SK-N-SH (cell line): ENCODE results near the gene GRIP1. TPM values are rescaled to one million over a fixed set of nuclear protein-coding genes. Genes with fewer than 3 reads are reported as not detected.

ENCODE experiments used
- CTCF ChIA-PET: fragments of 300-600, 350-600 bp; formaldehyde crosslinking; extraction: SDS; loops from one replicate; lab custom pipeline; 2021; lab: Yijun Ruan, JAX
- POLR2A ChIA-PET: fragments of 350-600 bp; sonication (Branson Sonifier 250); formaldehyde crosslinking; extraction: SDS; loops from one replicate; lab custom pipeline; 2020; ENCODE audit warnings: antibody characterized with exemption, inconsistent platforms; lab: Yijun Ruan, JAX
- DNase-seq: peaks from one replicate; pipeline ENCODE4 v3.0.0; 2012
- H2AFZ ChIP-seq: fragments of 200-600 bp; sonication (generic); 2 replicates; pipeline ENCODE4 v1.8.1; 2016; ENCODE audit warnings: antibody characterized with exemption, mild to moderate bottlenecking, low read depth
- H3F3A ChIP-seq: fragments of 200-600 bp; sonication (generic); replicated peaks from 2 replicates; pipeline ENCODE3; 2016; ENCODE audit warnings: antibody characterized with exemption, mild to moderate bottlenecking; ENCODE audit not compliant: insufficient read depth
- H3K27ac ChIP-seq, 2 experiments: fragments of 200-500 bp in 1 of 2; fragments of 200-600 bp in 1 of 2; sonication (Bioruptor generic) in 1 of 2; sonication (generic), shearing (Covaris generic) in 1 of 2; 2 replicates each; pipeline versions ENCODE4 v1.5.1 to v1.6.1; 2014 to 2016; ENCODE audit warnings: low read depth in 2 of 2, inconsistent platforms in 1 of 2, low read length in 1 of 2, mild to moderate bottlenecking in 1 of 2, mixed read lengths in 1 of 2
- H3K27me3 ChIP-seq: fragments of 200-600 bp; sonication (generic), shearing (Covaris generic); 2 replicates; pipeline ENCODE4 v1.6.1; 2016; ENCODE audit warnings: mixed run types; ENCODE audit not compliant: insufficient read depth
- H3K36me3 ChIP-seq, 2 experiments: fragments of 200-500 bp in 1 of 2; fragments of 200-600 bp in 1 of 2; sonication (Bioruptor generic) in 1 of 2; sonication (generic) in 1 of 2; replicated peaks in 1 of 2; 2 replicates each; pipeline versions ENCODE3 to v1.5.1; 2014 to 2016; ENCODE audit warnings: low read length in 1 of 2, mild to moderate bottlenecking in 1 of 2; ENCODE audit not compliant: insufficient read depth in 2 of 2, control insufficient read depth in 1 of 2
- H3K4me1 ChIP-seq, 2 experiments: fragments of 200-500 bp in 1 of 2; fragments of 200-600 bp in 1 of 2; sonication (Bioruptor generic) in 1 of 2; sonication (generic), shearing (Covaris generic) in 1 of 2; 2 replicates each; pipeline versions ENCODE4 v1.5.1 to v1.6.1; 2014 to 2016; ENCODE audit warnings: low read depth in 1 of 2, low read length in 1 of 2, mixed run types in 1 of 2; ENCODE audit not compliant: insufficient read depth in 2 of 2, control insufficient read depth in 1 of 2
- H3K4me2 ChIP-seq: fragments of 200-600 bp; sonication (generic), shearing (Covaris generic); 2 replicates; pipeline ENCODE4 v1.6.1; 2017; ENCODE audit warnings: mixed run types
- H3K4me3 ChIP-seq, 2 experiments: fragments of 200-500 bp in 1 of 2; fragments of 200-600 bp in 1 of 2; sonication (Bioruptor generic) in 1 of 2; sonication (generic), shearing (Covaris generic) in 1 of 2; 2 replicates each; pipeline versions ENCODE4 v1.5.1 to v1.8.1; 2014 to 2016; ENCODE audit warnings: low read depth in 2 of 2, inconsistent platforms in 1 of 2, low read length in 1 of 2, mild to moderate bottlenecking in 1 of 2, mixed read lengths in 1 of 2, moderate library complexity in 1 of 2
- H3K79me2 ChIP-seq: fragments of 200-600 bp; sonication (generic); 2 replicates; pipeline ENCODE4 v1.8.1; 2017; ENCODE audit warnings: mild to moderate bottlenecking; ENCODE audit not compliant: insufficient read depth
- H3K9ac ChIP-seq: fragments of 200-600 bp; sonication (generic); 2 replicates; pipeline ENCODE4 v1.6.1; 2017; ENCODE audit warnings: mixed run types
- H3K9me2 ChIP-seq: fragments of 200-600 bp; sonication (generic); 2 replicates; pipeline ENCODE4 v1.6.1; 2017; ENCODE audit warnings: mixed run types
- H3K9me3 ChIP-seq: fragments of 200-600 bp; sonication (generic); 2 replicates; pipeline ENCODE4 v1.6.1; 2017; ENCODE audit warnings: mixed run types, mild to moderate bottlenecking, moderate library complexity
- H4K20me1 ChIP-seq: fragments of 200-600 bp; sonication (generic); 2 replicates; pipeline ENCODE4 v1.6.1; 2017; ENCODE audit warnings: mild to moderate bottlenecking, mixed run types; ENCODE audit not compliant: insufficient read depth
- CHD2 ChIP-seq: fragments of 150-350 bp; IDR thresholded peaks from 2 replicates; pipeline ENCODE4 v1.6.1; 2018; ENCODE audit warnings: low read length; ENCODE audit not compliant: partially characterized antibody
- EP300 ChIP-seq, 2 experiments: IDR thresholded peaks; 2 replicates each; pipeline versions ENCODE4 v1.4.0 to v1.6.1; 2012; ENCODE audit warnings: borderline replicate concordance in 1 of 2, low read depth in 1 of 2, low read length in 1 of 2
- FOSL2 ChIP-seq: IDR thresholded peaks from 2 replicates; pipeline ENCODE4 v1.4.0; 2012; ENCODE audit warnings: low read depth, mild to moderate bottlenecking, moderate library complexity, borderline replicate concordance
- GABPA ChIP-seq: IDR thresholded peaks from 2 replicates; pipeline ENCODE4 v1.4.0; 2012; ENCODE audit warnings: low read depth, mild to moderate bottlenecking
- REST ChIP-seq: IDR thresholded peaks from 2 replicates; pipeline ENCODE4 v1.6.1; 2012; ENCODE audit warnings: mild to moderate bottlenecking, low read depth, low read length, moderate library complexity
- RFX5 ChIP-seq: IDR thresholded peaks from 2 replicates; pipeline ENCODE4 v1.6.1; 2012; ENCODE audit warnings: mild to moderate bottlenecking, improper control_type of control experiment, low read length
- TEAD4 ChIP-seq: IDR thresholded peaks from 2 replicates; pipeline ENCODE4 v1.4.0; 2012; ENCODE audit warnings: mild to moderate bottlenecking, borderline replicate concordance; ENCODE audit not compliant: insufficient read depth
- YY1 ChIP-seq: IDR thresholded peaks from 2 replicates; pipeline ENCODE4 v1.4.0; 2012; ENCODE audit warnings: low read depth, mild to moderate bottlenecking
- WGBS: methylation state at CpG from one replicate; pipeline ENCODE4 v1.1.6; 2017; ENCODE audit warnings: low lambda C conversion rate; 5-methylcytosine and 5-hydroxymethylcytosine counted together
- polyA plus RNA-seq, 3 experiments: library from polyadenylated mRNA; depleted of rRNA; stranded (reverse); fragments of >200 nt; gene quantifications; 2 replicates each; pipeline ENCODE4 v1.2.3, GENCODE V29; 2012
- TF ChIP-seq, protein P1 (sequence below): IDR thresholded peaks from 2 replicates; pipeline ENCODE4; 2012

GRIP1 gene
- polyA plus RNA-seq, 1 of the 3 experiments (the other 2 are of a cell fraction): 0.07 TPM

- no peak overlapping the region for H3K27ac ChIP-seq
- no peaks in the 10 kb centered on the region for H3K9me2 ChIP-seq
- no peak overlapping the region for H2AFZ ChIP-seq
- no peak overlapping the region for H3K9ac ChIP-seq
- DNase-seq: no peak
- TF ChIP-seq GABPA: no peak
- TF ChIP-seq, protein P1, sequence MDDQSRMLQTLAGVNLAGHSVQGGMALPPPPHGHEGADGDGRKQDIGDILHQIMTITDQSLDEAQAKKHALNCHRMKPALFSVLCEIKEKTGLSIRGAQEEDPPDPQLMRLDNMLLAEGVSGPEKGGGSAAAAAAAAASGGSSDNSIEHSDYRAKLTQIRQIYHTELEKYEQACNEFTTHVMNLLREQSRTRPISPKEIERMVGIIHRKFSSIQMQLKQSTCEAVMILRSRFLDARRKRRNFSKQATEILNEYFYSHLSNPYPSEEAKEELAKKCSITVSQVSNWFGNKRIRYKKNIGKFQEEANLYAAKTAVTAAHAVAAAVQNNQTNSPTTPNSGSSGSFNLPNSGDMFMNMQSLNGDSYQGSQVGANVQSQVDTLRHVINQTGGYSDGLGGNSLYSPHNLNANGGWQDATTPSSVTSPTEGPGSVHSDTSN: no peak
- no peaks in the 10 kb centered on the region for H3F3A ChIP-seq
- no peaks in the 10 kb centered on the region for H3K79me2 ChIP-seq
- H3K27me3 ChIP-seq: no peaks in the 10 kb centered on the region
- POLR2A ChIA-PET: interaction anchor here (0.8 kb wide), 1 partner anchor 18 kb away, joined by 3 read pairs; no protein-coding TSS in a partner anchor
- no peak overlapping the region for H3K4me2 ChIP-seq
- H4K20me1 ChIP-seq: no peaks in the 10 kb centered on the region
- H3K4me1 ChIP-seq: no peaks in the 10 kb centered on the region
- WGBS: 5% methylated on average over 2 of the region's 2 CpGs
- no peaks in the 10 kb centered on the region for H3K9me3 ChIP-seq
- CTCF ChIA-PET: no interaction called here
- no peak overlapping the region for H3K4me3 ChIP-seq
- H3K36me3 ChIP-seq: no peaks in the 10 kb centered on the region
Measured at GRCh38 chr12:66423266-66423665, 255.6 kb downstream of the GRIP1 start.

DNA sequence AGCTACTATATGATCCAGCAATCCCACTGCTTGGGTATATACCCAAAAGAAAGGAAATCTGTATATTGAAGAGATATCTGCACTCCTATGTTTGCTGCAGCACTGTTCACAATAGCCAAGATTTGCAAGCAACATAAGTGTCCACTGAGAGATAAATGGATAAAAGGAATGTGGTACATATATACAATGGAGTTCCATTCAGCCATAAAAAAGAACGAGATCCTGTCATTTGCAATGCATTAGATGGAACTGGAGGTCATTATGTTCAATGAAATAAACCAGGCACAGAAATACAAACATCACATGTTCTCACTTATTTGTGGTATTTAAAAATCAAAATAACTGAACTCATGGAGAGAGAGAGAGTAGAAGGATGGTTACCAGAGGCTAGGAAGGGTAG, 260.0 kb downstream of the GRIP1 start:
- H3K9me2 ChIP-seq: no peaks in the 10 kb centered on the region
- no peaks in the 10 kb centered on the region for H3K36me3 ChIP-seq
- H3K27ac ChIP-seq: no peak overlapping the region
- H3F3A ChIP-seq: no peaks in the 10 kb centered on the region
- H4K20me1 ChIP-seq: no peaks in the 10 kb centered on the region
- no peaks in the 10 kb centered on the region for H3K79me2 ChIP-seq
- no peaks in the 10 kb centered on the region for H3K4me1 ChIP-seq
- H3K9me3 ChIP-seq: no peaks in the 10 kb centered on the region
- no peak overlapping the region for H3K4me3 ChIP-seq
- H3K4me2 ChIP-seq: no peak overlapping the region
- ChIA-PET CTCF (interaction anchor here (1.0 kb wide), 1 partner anchor 67 kb away, joined by 3 read pairs; no protein-coding TSS in a partner anchor), POLR2A (no interaction called here)
- no peak for DNase-seq
- no peak overlapping the region for H2AFZ ChIP-seq
- no peak overlapping the region for H3K9ac ChIP-seq
- TF ChIP-seq FOSL2 (no peak), YY1 (no peak), EP300 (IDR thresholded peaks at IDR 0.05; ENCODE audit: borderline replicate concordance in 1 of 2, low read depth in 1 of 2, low read length in 1 of 2) (no peak), CHD2 (no peak), TEAD4 (no peak), RFX5 (no peak), REST (no peak)
- TF ChIP-seq, all 33 proteins: peak for 0
- WGBS: 0% methylated on average over 1 of the region's 1 CpG
- H3K27me3 ChIP-seq: no peaks in the 10 kb centered on the region; the same call in 1 of the 2 replicates
